HepG2 (cell line): ENCODE data around the gene SLC39A8. TPM values are rescaled to one million over a fixed set of nuclear protein-coding genes. Genes with fewer than 3 reads are reported as not detected.

Experiments used
- KLF11 ChIP-seq: IDR thresholded peaks from 2 replicates; pipeline ENCODE4 v1.6.1; 2016; ENCODE audit warnings: missing compliant biosample characterization
- MAFK ChIP-seq, 2 experiments: IDR thresholded peaks in 1 of 2; conservative IDR thresholded peaks in 1 of 2; 2 replicates each; pipeline ENCODE4 v1.6.1; 2011; ENCODE audit warnings: improper control_type of control experiment in 2 of 2, low read length in 2 of 2
- MEIS2 ChIP-seq: sonication (generic); formaldehyde crosslinking; IDR thresholded peaks from 2 replicates; pipeline ENCODE4 v1.9.0; 2021; ENCODE audit warnings: mild to moderate bottlenecking, missing genetic modification reagents
- TBP ChIP-seq: sonication (generic); formaldehyde crosslinking; IDR thresholded peaks from 2 replicates; pipeline ENCODE4 v1.5.0; 2020; ENCODE audit warnings: missing genetic modification reagents
- U2AF2 ChIP-seq: fragments of 200-400 bp; formaldehyde crosslinking; IDR thresholded peaks from 2 replicates; pipeline ENCODE4 v1.6.1; 2017; ENCODE audit warnings: low read depth, mild to moderate bottlenecking, low read length
- USF2 ChIP-seq, 2 experiments: sonication (generic) in 1 of 2; formaldehyde crosslinking in 1 of 2; IDR thresholded peaks; 2 replicates each; pipeline versions ENCODE4 v1.5.1 to v1.6.1; 2011 to 2020; ENCODE audit warnings: borderline replicate concordance in 1 of 2, low read depth in 1 of 2, low read length in 1 of 2, mild to moderate bottlenecking in 1 of 2, missing genetic modification reagents in 1 of 2, moderate library complexity in 1 of 2
- WIZ ChIP-seq: sonication (generic); formaldehyde crosslinking; IDR thresholded peaks from 2 replicates; pipeline ENCODE4 v1.5.1; 2020; ENCODE audit warnings: mild to moderate bottlenecking, missing genetic modification reagents
- ZBTB26 ChIP-seq: IDR thresholded peaks from 2 replicates; pipeline ENCODE4 v1.6.1; 2016; ENCODE audit warnings: missing compliant biosample characterization, missing genetic modification reagents, borderline replicate concordance
- ZBTB7B ChIP-seq: sonication (generic); formaldehyde crosslinking; IDR thresholded peaks from 2 replicates; pipeline ENCODE4 v1.4.0; 2020; ENCODE audit warnings: missing genetic modification reagents
- ZMYM3 ChIP-seq: sonication (generic); formaldehyde crosslinking; IDR thresholded peaks from 2 replicates; pipeline ENCODE4 v1.5.1; 2020; ENCODE audit warnings: mild to moderate bottlenecking, missing genetic modification reagents
- ZMYM4 ChIP-seq: sonication (generic); formaldehyde crosslinking; IDR thresholded peaks from 2 replicates; pipeline ENCODE4 v1.8.1; 2023; ENCODE audit warnings: mild to moderate bottlenecking, missing genetic modification reagents
- ZNF234 ChIP-seq: sonication (generic); formaldehyde crosslinking; conservative IDR thresholded peaks from 2 replicates; pipeline ENCODE4 v1.5.1; 2020; ENCODE audit warnings: mild to moderate bottlenecking, missing genetic modification reagents
- ZNF496 ChIP-seq: sonication (generic); formaldehyde crosslinking; IDR thresholded peaks from 2 replicates; pipeline ENCODE4 v1.8.1; 2023; ENCODE audit warnings: mild to moderate bottlenecking, moderate library complexity, missing genetic modification reagents; ENCODE audit not compliant: insufficient replicate concordance
- ZNF678 ChIP-seq: sonication (generic); formaldehyde crosslinking; IDR thresholded peaks from 2 replicates; pipeline ENCODE4 v1.4.0; 2020; ENCODE audit warnings: mild to moderate bottlenecking, missing genetic modification reagents
- ZSCAN12 ChIP-seq: sonication (generic); formaldehyde crosslinking; IDR thresholded peaks from 2 replicates; pipeline ENCODE4 v1.9.0; 2021; ENCODE audit warnings: mild to moderate bottlenecking, missing genetic modification reagents
- ZSCAN31 ChIP-seq: sonication (generic); formaldehyde crosslinking; IDR thresholded peaks from 2 replicates; pipeline ENCODE4 v1.5.0; 2020; ENCODE audit warnings: low read depth, mild to moderate bottlenecking, missing genetic modification reagents
- polyA plus RNA-seq, 8 experiments: library from polyadenylated mRNA; depleted of rRNA in 3 of 8; stranded (reverse) in 7 of 8; unstranded in 1 of 8; fragments of >200 nt; fragmentation: Illumina TruSeq in 4 of 8; extraction: Trizol in 4 of 8; gene quantifications; 2 replicates each; pipeline versions ENCODE4 v1.2.1 to v1.2.3, GENCODE V29; 2011 to 2016; ENCODE audit warnings: low read depth in 4 of 8, missing spikeins in 1 of 8, mixed read lengths in 1 of 8; ENCODE audit not compliant: insufficient read depth in 1 of 8
- total RNA-seq, 5 experiments: library from RNA; depleted of rRNA; stranded (reverse); fragments of >200 nt; fragmentation: Illumina TruSeq; extraction: Trizol; gene quantifications; 2 replicates each; pipeline ENCODE4 v1.2.3, GENCODE V29; 2016; ENCODE audit warnings: low read depth in 1 of 5
- TF ChIP-seq, protein P1 (sequence below): sonication (generic); formaldehyde crosslinking; IDR thresholded peaks from 2 replicates; pipeline ENCODE4 v1.4.0; 2020; ENCODE audit warnings: missing genetic modification reagents, borderline replicate concordance
- TF ChIP-seq, protein P2 (sequence below): IDR thresholded peaks from 2 replicates; pipeline ENCODE4 v1.6.1; 2016; ENCODE audit warnings: low read depth
- TF ChIP-seq, protein P3 (sequence below): sonication (generic); formaldehyde crosslinking; IDR thresholded peaks from 2 replicates; pipeline ENCODE4 v1.4.0; 2020; ENCODE audit warnings: missing genetic modification reagents, borderline replicate concordance

The SLC39A8 gene
- total and polyA plus RNA-seq, 2 of the 13 experiments (the other 11 are each of a cell fraction or from before 2014, with no cell fraction given), result 0.22 to 0.38 TPM

DNA sequence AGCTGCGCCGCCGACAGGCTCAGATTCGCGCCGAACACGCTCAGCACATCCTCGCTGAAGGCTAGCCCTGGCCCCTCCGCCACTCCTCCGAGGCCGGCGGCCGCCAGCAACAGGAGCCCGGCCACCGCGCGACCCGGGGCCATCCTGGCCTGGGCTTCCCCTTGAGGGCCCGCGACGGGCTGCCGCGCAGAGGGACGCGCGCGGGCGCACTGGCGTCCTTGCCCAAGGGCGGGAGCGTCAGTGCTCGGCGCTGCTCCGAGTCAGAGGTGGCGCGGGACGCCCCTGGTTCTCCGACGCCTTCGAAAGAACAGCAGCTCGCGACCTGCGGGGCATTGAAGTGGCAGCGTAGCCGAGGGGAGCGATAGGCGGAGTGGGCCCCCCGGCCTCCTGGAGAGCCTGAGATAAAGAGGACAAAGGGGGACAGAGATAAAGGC, 745 bp downstream of the SLC39A8 start (continued):
- no peak for TF ChIP-seq TBP
- no peak for TF ChIP-seq ZNF678 (CRISPR knock-in tag)
- no peak for TF ChIP-seq ZBTB7B
- TF ChIP-seq ZSCAN31 (CRISPR knock-in tag), result no peak
- no peak for TF ChIP-seq ZNF234
- TF ChIP-seq MAFK (conservative IDR thresholded peaks at IDR 0.05 in 1 of 2, IDR thresholded peaks at IDR 0.05 in 1 of 2; ENCODE audit: low read length in 2 of 2), result no peak
- TF ChIP-seq U2AF2, result no peak
- TF ChIP-seq, protein P1, sequence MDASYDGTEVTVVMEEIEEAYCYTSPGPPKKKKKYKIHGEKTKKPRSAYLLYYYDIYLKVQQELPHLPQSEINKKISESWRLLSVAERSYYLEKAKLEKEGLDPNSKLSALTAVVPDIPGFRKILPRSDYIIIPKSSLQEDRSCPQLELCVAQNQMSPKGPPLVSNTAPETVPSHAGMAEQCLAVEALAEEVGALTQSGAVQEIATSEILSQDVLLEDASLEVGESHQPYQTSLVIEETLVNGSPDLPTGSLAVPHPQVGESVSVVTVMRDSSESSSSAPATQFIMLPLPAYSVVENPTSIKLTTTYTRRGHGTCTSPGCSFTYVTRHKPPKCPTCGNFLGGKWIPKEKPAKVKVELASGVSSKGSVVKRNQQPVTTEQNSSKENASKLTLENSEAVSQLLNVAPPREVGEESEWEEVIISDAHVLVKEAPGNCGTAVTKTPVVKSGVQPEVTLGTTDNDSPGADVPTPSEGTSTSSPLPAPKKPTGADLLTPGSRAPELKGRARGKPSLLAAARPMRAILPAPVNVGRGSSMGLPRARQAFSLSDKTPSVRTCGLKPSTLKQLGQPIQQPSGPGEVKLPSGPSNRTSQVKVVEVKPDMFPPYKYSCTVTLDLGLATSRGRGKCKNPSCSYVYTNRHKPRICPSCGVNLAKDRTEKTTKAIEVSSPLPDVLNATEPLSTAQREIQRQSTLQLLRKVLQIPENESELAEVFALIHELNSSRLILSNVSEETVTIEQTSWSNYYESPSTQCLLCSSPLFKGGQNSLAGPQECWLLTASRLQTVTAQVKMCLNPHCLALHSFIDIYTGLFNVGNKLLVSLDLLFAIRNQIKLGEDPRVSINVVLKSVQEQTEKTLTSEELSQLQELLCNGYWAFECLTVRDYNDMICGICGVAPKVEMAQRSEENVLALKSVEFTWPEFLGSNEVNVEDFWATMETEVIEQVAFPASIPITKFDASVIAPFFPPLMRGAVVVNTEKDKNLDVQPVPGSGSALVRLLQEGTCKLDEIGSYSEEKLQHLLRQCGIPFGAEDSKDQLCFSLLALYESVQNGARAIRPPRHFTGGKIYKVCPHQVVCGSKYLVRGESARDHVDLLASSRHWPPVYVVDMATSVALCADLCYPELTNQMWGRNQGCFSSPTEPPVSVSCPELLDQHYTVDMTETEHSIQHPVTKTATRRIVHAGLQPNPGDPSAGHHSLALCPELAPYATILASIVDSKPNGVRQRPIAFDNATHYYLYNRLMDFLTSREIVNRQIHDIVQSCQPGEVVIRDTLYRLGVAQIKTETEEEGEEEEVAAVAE (CRISPR knock-in tag), result no peak
- TF ChIP-seq MEIS2 (CRISPR knock-in tag), result no peak; the same call in 1 of the 2 replicates
- TF ChIP-seq ZNF496 (CRISPR knock-in tag), result no peak
- no peak for TF ChIP-seq KLF11 (CRISPR knock-in tag)
- no peak for TF ChIP-seq ZBTB26 (CRISPR knock-in tag)
- no peak for TF ChIP-seq ZMYM3 (CRISPR knock-in tag)
- TF ChIP-seq ZMYM4, result 0 out of 2 replicates have a peak, but pooled peaks have one; percentile 37
- TF ChIP-seq, protein P2, sequence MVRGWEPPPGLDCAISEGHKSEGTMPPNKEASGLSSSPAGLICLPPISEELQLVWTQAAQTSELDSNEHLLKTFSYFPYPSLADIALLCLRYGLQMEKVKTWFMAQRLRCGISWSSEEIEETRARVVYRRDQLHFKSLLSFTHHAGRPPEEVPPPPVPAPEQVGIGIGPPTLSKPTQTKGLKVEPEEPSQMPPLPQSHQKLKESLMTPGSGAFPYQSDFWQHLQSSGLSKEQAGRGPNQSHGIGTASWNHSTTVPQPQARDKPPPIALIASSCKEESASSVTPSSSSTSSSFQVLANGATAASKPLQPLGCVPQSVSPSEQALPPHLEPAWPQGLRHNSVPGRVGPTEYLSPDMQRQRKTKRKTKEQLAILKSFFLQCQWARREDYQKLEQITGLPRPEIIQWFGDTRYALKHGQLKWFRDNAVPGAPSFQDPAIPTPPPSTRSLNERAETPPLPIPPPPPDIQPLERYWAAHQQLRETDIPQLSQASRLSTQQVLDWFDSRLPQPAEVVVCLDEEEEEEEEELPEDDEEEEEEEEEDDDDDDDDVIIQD (CRISPR knock-in tag), result no peak
- 0 out of 2 replicates have a peak, but pooled peaks have one; percentile 50 for TF ChIP-seq ZSCAN12
- TF ChIP-seq, protein P3, sequence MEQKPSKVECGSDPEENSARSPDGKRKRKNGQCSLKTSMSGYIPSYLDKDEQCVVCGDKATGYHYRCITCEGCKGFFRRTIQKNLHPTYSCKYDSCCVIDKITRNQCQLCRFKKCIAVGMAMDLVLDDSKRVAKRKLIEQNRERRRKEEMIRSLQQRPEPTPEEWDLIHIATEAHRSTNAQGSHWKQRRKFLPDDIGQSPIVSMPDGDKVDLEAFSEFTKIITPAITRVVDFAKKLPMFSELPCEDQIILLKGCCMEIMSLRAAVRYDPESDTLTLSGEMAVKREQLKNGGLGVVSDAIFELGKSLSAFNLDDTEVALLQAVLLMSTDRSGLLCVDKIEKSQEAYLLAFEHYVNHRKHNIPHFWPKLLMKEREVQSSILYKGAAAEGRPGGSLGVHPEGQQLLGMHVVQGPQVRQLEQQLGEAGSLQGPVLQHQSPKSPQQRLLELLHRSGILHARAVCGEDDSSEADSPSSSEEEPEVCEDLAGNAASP, result no peak
- no peak for TF ChIP-seq USF2 (IDR thresholded peaks at IDR 0.05; ENCODE audit: low read depth, low read length)
- no peak for TF ChIP-seq USF2 (CRISPR knock-in tag; IDR thresholded peaks at IDR 0.05; ENCODE audit: borderline replicate concordance)
- TF ChIP-seq WIZ (CRISPR knock-in tag), result no peak
